GM12878 (cell line): Measurements from ENCODE around the gene ASGR1. TPM values are rescaled to one million over a fixed set of nuclear protein-coding genes. Genes with fewer than 3 reads are reported as not detected.
"Not testable (repeated sequence)": the region's sequence is repeated elsewhere in the genome, so short reads cannot be mapped to it uniquely, and the experiment has no call there.

ENCODE experiments used
- ATAC-seq: fragments of 200-7000 bp; cut with Tn5 transposase; 3 replicates; pipeline ENCODE4 v1.9.1; 2020; ENCODE audit warnings: mild to moderate bottlenecking, moderate library complexity
- BruUV-seq: library from RNA; stranded (reverse); fragments of 400-500 nt; replicated peaks from 2 replicates; lab custom pipeline; 2021; lab: Mats Ljungman, UMichigan
- CTCF ChIA-PET: fragments of 300-600 bp; sonication (Branson Sonifier 250); formaldehyde crosslinking; extraction: SDS; loops from one replicate; lab custom pipeline; 2021; ENCODE audit warnings: inconsistent platforms; lab: Yijun Ruan, JAX
- POLR2A ChIA-PET: fragments of 350-600 bp; formaldehyde crosslinking; extraction: SDS; loops from one replicate; lab custom pipeline; 2021; ENCODE audit warnings: inconsistent platforms; lab: Charles Lee
- RAD21 ChIA-PET: fragments of 300-600 bp; sonication (Branson Sonifier 250); formaldehyde crosslinking; loops from one replicate; lab custom pipeline; 2023; ENCODE audit warnings: antibody characterized with exemption; ENCODE audit not compliant: unreplicated experiment; lab: Charles Lee
- SMC1A ChIA-PET: fragments of 300-600 bp; sonication (Branson Sonifier 250); formaldehyde crosslinking; loops from one replicate; lab custom pipeline; 2023; ENCODE audit not compliant: unreplicated experiment, uncharacterized antibody; lab: Charles Lee
- DNase-seq: peaks from one replicate; pipeline ENCODE4 v3.0.0-alpha.2; 2011; ENCODE audit warnings: low read depth, low spot score
- FAIRE-seq: peaks from 3 replicates; lab custom pipeline; 2011; peaks lifted over from hg19 to GRCh38; lab: Jason Lieb, UNC
- H2AFZ ChIP-seq: 2 replicates; pipeline ENCODE4 v1.6.0; 2011; ENCODE audit warnings: low read depth, low read length, control low read depth; ENCODE audit not compliant: control insufficient read depth
- H3K27ac ChIP-seq: 2 replicates; pipeline ENCODE4 v1.5.1; 2011; ENCODE audit warnings: control low read depth; ENCODE audit not compliant: control insufficient read depth, insufficient read depth
- H3K27me3 ChIP-seq, 2 experiments: replicated peaks in 1 of 2; 2 replicates each; pipeline versions ENCODE4 v1.6.0 to v1.6.1; 2011; ENCODE audit warnings: low read length in 1 of 2; ENCODE audit not compliant: control insufficient read depth in 2 of 2, insufficient read depth in 2 of 2
- H3K36me3 ChIP-seq, 2 experiments: 2 replicates each; pipeline ENCODE4 v1.5.1; 2011; ENCODE audit warnings: low read length in 1 of 2; ENCODE audit not compliant: control insufficient read depth in 2 of 2, insufficient read depth in 2 of 2
- H3K4me1 ChIP-seq: 2 replicates; pipeline ENCODE4 v1.6.1; 2011; ENCODE audit warnings: mild to moderate bottlenecking, low read length, moderate library complexity, mixed read lengths; ENCODE audit not compliant: control insufficient read depth, insufficient read depth
- H3K4me2 ChIP-seq: 2 replicates; pipeline ENCODE4 v1.6.0; 2011; ENCODE audit warnings: control low read depth; ENCODE audit not compliant: control insufficient read depth, insufficient read depth
- H3K4me3 ChIP-seq: fragments of 200-600 bp; sonication (generic); 2 replicates; pipeline ENCODE4 v1.5.1; 2016
- H3K79me2 ChIP-seq: 2 replicates; pipeline ENCODE4 v1.6.0; 2011; ENCODE audit warnings: low read length; ENCODE audit not compliant: control insufficient read depth, insufficient read depth
- H3K9ac ChIP-seq: 2 replicates; pipeline ENCODE4 v1.8.0; 2011; ENCODE audit warnings: low read length, control low read depth, mixed read lengths; ENCODE audit not compliant: control insufficient read depth, insufficient read depth
- H3K9me3 ChIP-seq: replicated peaks from 3 replicates; pipeline ENCODE4 v1.5.1; 2011; ENCODE audit warnings: mild to moderate bottlenecking, low read length; ENCODE audit not compliant: control insufficient read depth, insufficient read depth
- H4K20me1 ChIP-seq: 2 replicates; pipeline ENCODE4 v1.6.0; 2011; ENCODE audit not compliant: control insufficient read depth, insufficient read depth
- BACH1 ChIP-seq: fragments of 450-650 bp; IDR thresholded peaks from 2 replicates; pipeline ENCODE4 v1.6.1; 2017; ENCODE audit warnings: mild to moderate bottlenecking, borderline replicate concordance
- DPF2 ChIP-seq: fragments of 450-650 bp; IDR thresholded peaks from 2 replicates; pipeline ENCODE4 v1.6.1; 2017; ENCODE audit warnings: mild to moderate bottlenecking
- ELK1 ChIP-seq: IDR thresholded peaks from 2 replicates; pipeline ENCODE4 v1.6.1; 2012; ENCODE audit warnings: low read depth, low read length, improper control_type of control experiment
- EP300 ChIP-seq, 2 experiments: fragments of 150-350 bp in 1 of 2; IDR thresholded peaks; 2 replicates each; pipeline ENCODE4 v1.6.1; 2011 to 2012; ENCODE audit warnings: low read depth in 2 of 2, low read length in 2 of 2, borderline replicate concordance in 1 of 2, improper control_type of control experiment in 1 of 2, inconsistent platforms in 1 of 2; ENCODE audit not compliant: control insufficient read depth in 1 of 2
- JUNB ChIP-seq: IDR thresholded peaks from 2 replicates; pipeline ENCODE4 v1.6.1; 2016; ENCODE audit warnings: antibody characterized with exemption, mild to moderate bottlenecking
- MEF2A ChIP-seq: IDR thresholded peaks from 2 replicates; pipeline ENCODE4 v1.6.1; 2011; ENCODE audit warnings: low read depth, mild to moderate bottlenecking, low read length, moderate library complexity; ENCODE audit not compliant: insufficient read depth
- MTA2 ChIP-seq: fragments of 450-650 bp; IDR thresholded peaks from 2 replicates; pipeline ENCODE4 v1.6.1; 2016; ENCODE audit warnings: low read depth, mild to moderate bottlenecking, moderate library complexity
- MYB ChIP-seq: fragments of 150-350 bp; IDR thresholded peaks from 2 replicates; pipeline ENCODE4 v1.6.1; 2014; ENCODE audit warnings: mild to moderate bottlenecking, low read depth, low read length, borderline replicate concordance
- NFXL1 ChIP-seq: fragments of 450-650 bp; IDR thresholded peaks from 2 replicates; pipeline ENCODE4 v1.6.1; 2017; ENCODE audit warnings: antibody characterized with exemption, mild to moderate bottlenecking, borderline replicate concordance
- NR2C1 ChIP-seq: fragments of 450-650 bp; IDR thresholded peaks from 2 replicates; pipeline ENCODE4 v1.6.1; 2017; ENCODE audit warnings: antibody characterized with exemption, mild to moderate bottlenecking, moderate library complexity
- NR2F1 ChIP-seq: fragments of 450-650 bp; conservative IDR thresholded peaks from 2 replicates; pipeline ENCODE4 v1.6.1; 2017; ENCODE audit warnings: mild to moderate bottlenecking
- NRF1 ChIP-seq: conservative IDR thresholded peaks from 2 replicates; pipeline ENCODE4 v1.6.1; 2011; ENCODE audit warnings: mild to moderate bottlenecking, low read depth, low read length, improper control_type of control experiment
- RBBP5 ChIP-seq: fragments of 200-600 bp; sonication (generic); conservative IDR thresholded peaks from 2 replicates; pipeline ENCODE4 v1.6.1; 2016
- RELA ChIP-seq: fragments of 450-650 bp; IDR thresholded peaks from 2 replicates; pipeline ENCODE4 v1.8.0; 2014; ENCODE audit warnings: borderline replicate concordance; ENCODE audit not compliant: partially characterized antibody
- SRF ChIP-seq, 2 experiments: IDR thresholded peaks; 2 replicates each; pipeline ENCODE4 v1.6.1; 2011; ENCODE audit warnings: low read depth in 2 of 2, low read length in 2 of 2, mild to moderate bottlenecking in 1 of 2, moderate library complexity in 1 of 2
- STAT1 ChIP-seq: fragments of 450-650 bp; conservative IDR thresholded peaks from 2 replicates; pipeline ENCODE4 v1.6.1; 2014; ENCODE audit warnings: antibody characterized with exemption, mild to moderate bottlenecking
- TCF3 ChIP-seq: IDR thresholded peaks from 2 replicates; pipeline ENCODE4 v1.6.1; 2012; ENCODE audit warnings: low read depth, mild to moderate bottlenecking, low read length, borderline replicate concordance; ENCODE audit not compliant: insufficient read depth
- ZBED1 ChIP-seq: IDR thresholded peaks from 2 replicates; pipeline ENCODE4 v1.6.1; 2016; ENCODE audit warnings: borderline replicate concordance
- ZZZ3 ChIP-seq: IDR thresholded peaks from 2 replicates; pipeline ENCODE4 v1.6.1; 2011; ENCODE audit warnings: low read depth; ENCODE audit not compliant: control insufficient read depth, insufficient read length
- WGBS: methylation state at CpG from one replicate; pipeline ENCODE4 v1.1.6; 2016; ENCODE audit warnings: low lambda C conversion rate; ENCODE audit not compliant: insufficient replicate concordance, insufficient coverage; ENCODE audit errors: missing lambda C conversion rate; 5-methylcytosine and 5-hydroxymethylcytosine counted together
- in situ Hi-C: fragments of 300-500 bp; cut with MboI; formaldehyde crosslinking; loops from 9 replicates; pipeline ENCODE4 v1.14.3; 2018; ENCODE audit warnings: mixed read lengths
- intact Hi-C: fragments of 100-400 bp; cut with micrococcal nuclease; formaldehyde crosslinking; loops from one replicate; pipeline ENCODE4 v1.14.2; 2022; ENCODE audit not compliant: unreplicated experiment
- polyA plus RNA-seq, 11 experiments: library from polyadenylated mRNA; depleted of rRNA in 4 of 11; unstranded in 6 of 11; stranded (reverse) in 5 of 11; fragments of >200 nt; fragmentation: Nextera tagmentation in 4 of 11; fragmentation: Illumina TruSeq in 1 of 11; extraction: Ambion mirVana in 4 of 11; extraction: Trizol in 1 of 11; gene quantifications; 1 replicate in 1 of 11; 2 replicates in 10 of 11; pipeline versions ENCODE4 v1.2.1 to v1.2.3, GENCODE V29; 2011 to 2016; ENCODE audit warnings: inconsistent platforms in 2 of 11, missing spikeins in 2 of 11, low read depth in 1 of 11
- total RNA-seq, 4 experiments: library from RNA; depleted of rRNA in 3 of 4; stranded (reverse); fragments of >200 nt in 3 of 4; fragmentation: Illumina TruSeq in 1 of 4; extraction: Trizol in 1 of 4; gene quantifications; 2 replicates each; pipeline versions ENCODE4 v1.2.1 to v1.2.3, GENCODE V29; 2013 to 2021
- TF ChIP-seq, protein P1 (sequence below): IDR thresholded peaks from 2 replicates; pipeline ENCODE4 v1.6.1; 2011; ENCODE audit warnings: low read depth, low read length, improper control_type of control experiment, borderline replicate concordance

ASGR1 gene
- total and polyA plus RNA-seq, 10 of the 15 experiments (the other 5 are each of a cell fraction or from before 2014, with no cell fraction given): 0.06 to 0.34 (median 0.14) TPM; not detected in 6

DNA sequence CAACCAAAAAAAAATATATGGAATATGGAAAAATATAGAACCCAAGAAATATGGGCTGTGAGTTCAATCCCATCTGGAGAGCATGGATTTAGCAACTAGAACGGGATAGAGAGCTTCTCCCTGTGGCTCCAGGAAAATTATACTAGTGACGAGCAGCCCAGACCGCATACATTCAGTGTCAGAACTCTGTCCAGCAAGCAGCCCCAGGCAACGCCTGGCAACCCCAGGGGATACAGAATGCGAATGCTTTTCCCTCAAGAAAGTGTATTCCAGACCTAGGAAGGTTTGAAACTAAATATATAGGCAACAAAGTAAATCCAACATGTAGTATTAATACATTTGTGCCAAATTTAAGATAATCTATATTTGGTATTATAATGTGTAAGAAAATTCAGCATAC, 51.0 kb downstream of the ASGR1 start:
- Histone ChIP-seq H4K20me1 (no peaks in the 10 kb centered on the region), H3K4me3 (no peak overlapping the region), H3K4me2 (no peak overlapping the region), H2AFZ (no peak overlapping the region), H3K79me2 (no peaks in the 10 kb centered on the region), H3K9me3 (no peaks in the 10 kb centered on the region), H3K27me3 (no peaks in the 10 kb centered on the region), H3K27ac (no peak overlapping the region), H3K9ac (no peak overlapping the region), H3K4me1 (peaks cover 20% of the 10 kb centered on the region), H3K36me3 (no peaks in the 10 kb centered on the region)
- ChIA-PET SMC1A (no interaction called here), CTCF (no interaction called here), POLR2A (no interaction called here), RAD21 (no interaction called here)
- BruUV-seq: no TSS peak
- intact Hi-C loops (no loop called here), in situ Hi-C loops (no loop called here)
- ATAC-seq: no peak
- no peak for TF ChIP-seq NFXL1
- no peak for TF ChIP-seq SRF (IDR thresholded peaks at IDR 0.05; ENCODE audit: low read depth in 2 of 2, low read length in 2 of 2)
- TF ChIP-seq STAT1: no peak
- TF ChIP-seq JUNB: no peak
- no peak for TF ChIP-seq MEF2A
- no peak for TF ChIP-seq MYB
- TF ChIP-seq RBBP5: no peak
- no peak for TF ChIP-seq TCF3
- TF ChIP-seq ZBED1: no peak
- TF ChIP-seq ZZZ3: no peak
- TF ChIP-seq ELK1: no peak
- no peak for TF ChIP-seq BACH1
- TF ChIP-seq DPF2: no peak
- no peak for TF ChIP-seq NR2C1
- TF ChIP-seq EP300 (IDR thresholded peaks at IDR 0.05; ENCODE audit: borderline replicate concordance in 1 of 2, control insufficient read depth in 1 of 2, low read depth in 2 of 2, low read length in 2 of 2): no peak
- no peak for TF ChIP-seq RELA
- no peak for TF ChIP-seq NR2F1
- TF ChIP-seq, protein P1, sequence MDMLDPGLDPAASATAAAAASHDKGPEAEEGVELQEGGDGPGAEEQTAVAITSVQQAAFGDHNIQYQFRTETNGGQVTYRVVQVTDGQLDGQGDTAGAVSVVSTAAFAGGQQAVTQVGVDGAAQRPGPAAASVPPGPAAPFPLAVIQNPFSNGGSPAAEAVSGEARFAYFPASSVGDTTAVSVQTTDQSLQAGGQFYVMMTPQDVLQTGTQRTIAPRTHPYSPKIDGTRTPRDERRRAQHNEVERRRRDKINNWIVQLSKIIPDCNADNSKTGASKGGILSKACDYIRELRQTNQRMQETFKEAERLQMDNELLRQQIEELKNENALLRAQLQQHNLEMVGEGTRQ: no peak
- no peak for TF ChIP-seq MTA2
- TF ChIP-seq NRF1: no peak
- WGBS: 64% methylated on average over 5 of the region's 5 CpGs
- no peak for FAIRE-seq
- no peak for DNase-seq

GRCh38 chr17:7127501-7127900, 51.7 kb downstream of the ASGR1 start:
- WGBS: 91% methylated on average over 4 of the region's 5 CpGs
- RAD21 ChIA-PET, H3K4me3 ChIP-seq, DNase-seq, BruUV-seq, SMC1A ChIA-PET, POLR2A ChIA-PET, in situ Hi-C loops, H3K9me3 ChIP-seq, CTCF ChIA-PET, intact Hi-C loops, H3K9ac ChIP-seq, H3K27me3 ChIP-seq, H3K27ac ChIP-seq, H3K36me3 ChIP-seq, H2AFZ ChIP-seq, FAIRE-seq, H3K4me2 ChIP-seq, ATAC-seq, H3K79me2 ChIP-seq, H4K20me1 ChIP-seq: not testable (repeated sequence)
- H3K4me1 ChIP-seq: peaks cover 23% of the 10 kb centered on the region
